H1 (cell line): ENCODE measurements around the gene CXXC5.

Source experiments
- CTCF ChIP-seq, 3 experiments: IDR thresholded peaks; 1 replicate in 2 of 3; 2 replicates in 1 of 3; pipeline versions ENCODE4 v1.5.1 to v1.6.1; 2011; ENCODE audit warnings: low read length in 3 of 3, mild to moderate bottlenecking in 3 of 3, inconsistent platforms in 2 of 3, low read depth in 1 of 3, moderate library complexity in 1 of 3; ENCODE audit not compliant: insufficient read depth in 1 of 3; ENCODE audit errors: control extremely low read depth in 1 of 3
- EZH2 ChIP-seq: fragments of 200-600 bp; sonication (generic); IDR thresholded peaks from 2 replicates; pipeline ENCODE4 v1.7.1; 2012; ENCODE audit warnings: low read depth, mild to moderate bottlenecking, moderate library complexity, low read length, inconsistent platforms; ENCODE audit not compliant: severe bottlenecking
- MAFK ChIP-seq: IDR thresholded peaks from 2 replicates; pipeline ENCODE4 v1.6.1; 2012; ENCODE audit warnings: low read depth, mild to moderate bottlenecking, improper control_type of control experiment, low read length
- POLR2A ChIP-seq, 2 experiments: IDR thresholded peaks; 1 replicate in 1 of 2; 2 replicates in 1 of 2; pipeline ENCODE4 v1.6.1; 2011; ENCODE audit warnings: low read depth in 2 of 2, low read length in 2 of 2, mild to moderate bottlenecking in 2 of 2; ENCODE audit errors: control extremely low read depth in 1 of 2
- POLR2AphosphoS5 ChIP-seq: IDR thresholded peaks from 2 replicates; pipeline ENCODE4 v1.6.1; 2011; ENCODE audit warnings: low read depth, low read length
- SIN3A ChIP-seq, 2 experiments: IDR thresholded peaks in 1 of 2; conservative IDR thresholded peaks in 1 of 2; 2 replicates each; pipeline ENCODE4 v1.6.1; 2011 to 2012; ENCODE audit warnings: low read length in 2 of 2, improper control_type of control experiment in 1 of 2, low read depth in 1 of 2, mild to moderate bottlenecking in 1 of 2
- SP1 ChIP-seq: IDR thresholded peaks from 2 replicates; pipeline ENCODE4 v1.6.1; 2011; ENCODE audit warnings: low read depth, low read length
- TBP ChIP-seq: IDR thresholded peaks from 2 replicates; pipeline ENCODE4 v1.6.1; 2011; ENCODE audit warnings: low read depth, low read length, improper control_type of control experiment

GRCh38 chr5:139644001-139644456 is 4.1 kb upstream of the CXXC5 start:
- no peak for TF ChIP-seq TBP
- no peak for TF ChIP-seq SIN3A (conservative IDR thresholded peaks at IDR 0.05 in 1 of 2, IDR thresholded peaks at IDR 0.05 in 1 of 2; ENCODE audit: low read depth in 1 of 2, low read length in 2 of 2)
- no peak for TF ChIP-seq EZH2
- no peak for TF ChIP-seq POLR2A (IDR thresholded peaks at IDR 0.05; ENCODE audit: control extremely low read depth in 1 of 2, low read depth in 2 of 2, low read length in 2 of 2)
- TF ChIP-seq CTCF (IDR thresholded peaks at IDR 0.05; ENCODE audit: control extremely low read depth in 1 of 3, insufficient read depth in 1 of 3, low read depth in 1 of 3, low read length in 3 of 3) = no peak
- no peak for TF ChIP-seq MAFK
- TF ChIP-seq POLR2AphosphoS5 = no peak
- no peak for TF ChIP-seq SP1
